Thyroid gland (tissue), 4 donors: ENCODE results near the gene PAX4. TPM values are rescaled to one million over a fixed set of nuclear protein-coding genes. Genes with fewer than 3 reads are reported as not detected.

ENCODE experiments used
- DNase-seq, 2 donors: peaks; one replicate each; pipeline ENCODE4 v3.0.0-alpha.2; 2019
- H3K27ac ChIP-seq, 3 donors: fragments of 200-600 bp; sonication (generic); 1 replicate in 2 of 3; 2 replicates in 1 of 3; pipeline ENCODE4 v1.5.1; 2016 to 2019; ENCODE audit warnings: mild to moderate bottlenecking in 1 of 3, moderate library complexity in 1 of 3
- H3K27me3 ChIP-seq: fragments of 200-600 bp; sonication (generic); one replicate; pipeline ENCODE4 v1.5.1; 2019
- H3K36me3 ChIP-seq, 2 donors: fragments of 200-600 bp; sonication (generic); one replicate each; pipeline ENCODE4 v1.5.1; 2016 to 2019
- H3K4me1 ChIP-seq, 2 donors: fragments of 200-600 bp; sonication (generic); one replicate each; pipeline ENCODE4 v1.5.1; 2017 to 2019
- H3K4me3 ChIP-seq, 3 donors: fragments of 200-600 bp; sonication (generic); replicated peaks in 1 of 3; 1 replicate in 2 of 3; 2 replicates in 1 of 3; pipeline ENCODE4 v1.5.1; 2016; ENCODE audit warnings: mild to moderate bottlenecking in 1 of 3
- H3K9me3 ChIP-seq: fragments of 200-600 bp; sonication (generic); one replicate; pipeline ENCODE4 v1.5.1; 2017
- POLR2A ChIP-seq, 2 donors: fragments of 450-650 bp; IDR thresholded peaks; one replicate each; pipeline ENCODE4 v1.6.1; 2017; ENCODE audit warnings: antibody characterized with exemption in 2 of 2, mild to moderate bottlenecking in 2 of 2, moderate library complexity in 1 of 2
- WGBS, 2 donors: methylation state at CpG; one replicate each; pipeline ENCODE4 v1.1.5; 2017; 5-methylcytosine and 5-hydroxymethylcytosine counted together
- intact Hi-C: fragments of 100-400 bp; cut with DNase I; formaldehyde crosslinking; loops from one replicate; pipeline ENCODE4 v1.15.1; 2023
- total RNA-seq, 4 donors: library from RNA; depleted of rRNA; stranded (reverse); fragments of >200 nt; gene quantifications; one replicate each; pipeline ENCODE4 v1.2.3, GENCODE V29; 2016
- TF ChIP-seq, protein P1 (sequence below), 6 experiments: fragments of 200-600 bp in 3 of 6; fragments of 450-650 bp in 3 of 6; sonication (generic) in 3 of 6; IDR thresholded peaks; one replicate each; pipeline ENCODE4 v1.5.1; 2016 to 2019; ENCODE audit warnings: antibody characterized with exemption in 6 of 6, mild to moderate bottlenecking in 2 of 6, inconsistent platforms in 1 of 6, moderate library complexity in 1 of 6

PAX4 gene
- total RNA-seq, 4 donors from 2014 or later, result not detected

DNA sequence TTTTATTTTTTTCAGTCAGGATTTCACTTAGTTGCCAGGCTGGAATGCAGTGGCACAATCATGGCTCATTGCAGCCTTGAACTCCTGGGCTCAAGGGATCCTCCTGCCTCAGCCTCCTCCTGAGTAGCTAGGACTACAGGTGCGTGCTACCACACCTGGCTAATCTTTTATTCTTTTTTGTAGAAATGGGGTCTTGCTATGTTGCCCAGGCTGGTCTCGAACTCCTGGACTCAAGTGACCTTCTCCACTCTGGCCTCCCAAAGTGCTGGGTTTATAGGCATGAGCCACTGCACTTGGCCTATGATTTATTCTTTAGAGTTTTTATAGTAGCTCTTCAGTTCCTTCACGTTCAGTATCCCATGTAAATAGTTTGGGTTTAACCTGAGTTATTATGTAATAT lies 39.6 kb upstream of the PAX4 start:
- TF ChIP-seq, protein P1, sequence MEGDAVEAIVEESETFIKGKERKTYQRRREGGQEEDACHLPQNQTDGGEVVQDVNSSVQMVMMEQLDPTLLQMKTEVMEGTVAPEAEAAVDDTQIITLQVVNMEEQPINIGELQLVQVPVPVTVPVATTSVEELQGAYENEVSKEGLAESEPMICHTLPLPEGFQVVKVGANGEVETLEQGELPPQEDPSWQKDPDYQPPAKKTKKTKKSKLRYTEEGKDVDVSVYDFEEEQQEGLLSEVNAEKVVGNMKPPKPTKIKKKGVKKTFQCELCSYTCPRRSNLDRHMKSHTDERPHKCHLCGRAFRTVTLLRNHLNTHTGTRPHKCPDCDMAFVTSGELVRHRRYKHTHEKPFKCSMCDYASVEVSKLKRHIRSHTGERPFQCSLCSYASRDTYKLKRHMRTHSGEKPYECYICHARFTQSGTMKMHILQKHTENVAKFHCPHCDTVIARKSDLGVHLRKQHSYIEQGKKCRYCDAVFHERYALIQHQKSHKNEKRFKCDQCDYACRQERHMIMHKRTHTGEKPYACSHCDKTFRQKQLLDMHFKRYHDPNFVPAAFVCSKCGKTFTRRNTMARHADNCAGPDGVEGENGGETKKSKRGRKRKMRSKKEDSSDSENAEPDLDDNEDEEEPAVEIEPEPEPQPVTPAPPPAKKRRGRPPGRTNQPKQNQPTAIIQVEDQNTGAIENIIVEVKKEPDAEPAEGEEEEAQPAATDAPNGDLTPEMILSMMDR (IDR thresholded peaks at IDR 0.05), result no peak
- no peak for TF ChIP-seq POLR2A (IDR thresholded peaks at IDR 0.05)
- WGBS, 2 donors, result 88 to 90% methylated on average over 3 of the region's 3 CpGs
- DNase-seq, result no peak

DNA sequence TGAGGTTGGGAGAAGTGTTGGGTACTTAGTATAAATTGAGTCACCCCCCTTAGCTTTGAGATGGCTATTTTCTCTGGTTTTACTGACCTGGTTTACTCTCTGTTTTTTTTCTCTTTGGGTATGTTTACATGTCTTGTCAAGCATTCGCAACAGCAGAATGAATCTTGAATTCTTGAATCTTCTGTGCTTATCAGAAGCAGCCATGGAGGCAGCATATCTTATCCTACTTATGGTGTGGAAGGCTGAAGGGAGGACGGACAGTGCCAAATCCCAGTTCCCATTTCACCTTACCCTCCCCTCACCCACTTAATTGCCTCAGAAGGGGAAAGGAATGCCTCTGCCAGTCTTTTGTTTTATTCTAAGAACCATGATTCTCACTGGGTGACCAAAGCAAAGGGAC lies 37.8 kb upstream of the PAX4 start:
- H3K9me3 ChIP-seq, result no peaks in the 10 kb centered on the region
- H3K27me3 ChIP-seq, result no peaks in the 10 kb centered on the region
- no peak for TF ChIP-seq POLR2A (IDR thresholded peaks at IDR 0.05)
- TF ChIP-seq, protein P1 (IDR thresholded peaks at IDR 0.05), result no peak
- intact Hi-C loops, result no loop called here
- H3K4me3 ChIP-seq, result no peak overlapping the region
- no peak overlapping the region for H3K27ac ChIP-seq
- H3K36me3 ChIP-seq, result no peaks in the 10 kb centered on the region
- peaks cover 23 to 45% of the 10 kb centered on the region in 2 donors for H3K4me1 ChIP-seq
- no peak for DNase-seq
- 81 to 90% methylated on average over 2 of the region's 2 CpGs for WGBS, 2 donors

More for the DNA sequence above, 39.6 kb upstream of the PAX4 start:
- intact Hi-C loops, result no loop called here
- Histone ChIP-seq H3K9me3 (no peaks in the 10 kb centered on the region), H3K36me3 (no peaks in the 10 kb centered on the region), H3K4me3 (no peak overlapping the region), H3K27me3 (no peaks in the 10 kb centered on the region), H3K4me1 (peaks cover 20 to 42% of the 10 kb centered on the region in 2 donors), H3K27ac (no peak overlapping the region)

DNA sequence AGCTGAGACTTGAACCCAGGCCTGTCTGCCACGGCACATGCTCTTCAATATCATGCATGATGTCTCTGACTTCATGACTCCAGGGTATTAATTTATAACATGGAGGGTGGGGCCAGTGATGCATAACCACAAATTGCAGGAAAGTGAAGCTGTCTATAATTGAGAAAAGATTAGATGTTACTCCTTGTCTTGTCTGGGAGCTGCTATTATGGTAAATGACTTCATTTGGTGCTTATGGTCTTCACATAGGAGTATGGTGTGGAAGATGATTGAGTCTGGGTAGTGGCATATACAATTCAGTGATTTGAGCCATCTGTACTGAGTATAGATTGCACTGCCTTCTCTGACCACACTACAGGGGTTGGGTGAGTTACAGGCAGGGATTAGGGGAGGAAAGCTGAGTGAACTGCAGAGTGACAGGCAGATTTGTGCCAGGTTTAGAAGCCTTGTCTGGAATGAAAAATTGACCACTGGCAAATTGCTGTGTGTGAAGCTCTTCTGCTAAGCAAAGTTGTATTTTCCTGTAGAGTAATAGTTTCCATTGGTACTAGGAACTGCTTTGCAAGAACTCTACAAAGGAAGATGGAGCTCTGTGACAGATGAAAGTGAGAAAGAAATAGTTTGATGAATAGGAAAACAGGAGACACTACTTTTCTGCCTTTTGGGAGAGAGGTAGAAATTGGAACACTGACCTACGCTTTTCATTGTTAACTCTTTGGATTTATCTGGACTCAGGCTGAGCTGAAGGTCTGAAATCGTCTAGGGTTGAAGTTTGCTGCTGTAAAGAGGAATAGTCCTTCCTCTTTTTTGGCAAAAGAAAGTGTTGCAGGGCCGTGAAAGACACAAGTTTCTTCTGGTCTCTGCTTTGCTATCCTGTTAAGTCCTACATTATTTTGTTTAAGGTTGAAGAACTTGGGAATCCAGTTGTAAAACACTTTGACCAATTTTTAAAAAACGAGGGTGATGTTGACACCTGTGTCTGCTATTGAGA lies 36.8 kb upstream of the PAX4 start:
- Histone ChIP-seq H3K27ac (no peak overlapping the region), H3K36me3 (no peaks in the 10 kb centered on the region), H3K27me3 (no peaks in the 10 kb centered on the region), H3K4me1 (peaks cover 21 to 36% of the 10 kb centered on the region in 2 donors), H3K9me3 (no peaks in the 10 kb centered on the region), H3K4me3 (no peak overlapping the region)
- TF ChIP-seq, protein P1 (IDR thresholded peaks at IDR 0.05), result no peak
- TF ChIP-seq POLR2A (IDR thresholded peaks at IDR 0.05), result no peak
- no peak for DNase-seq
- WGBS, 2 donors, result 70 to 74% methylated on average over 5 of the region's 5 CpGs
- intact Hi-C loops, result loop anchor here (5.0 kb wide), 1 partner anchor 67 kb away; the partner anchor contains the start of genes ARF5 and GCC1

DNA sequence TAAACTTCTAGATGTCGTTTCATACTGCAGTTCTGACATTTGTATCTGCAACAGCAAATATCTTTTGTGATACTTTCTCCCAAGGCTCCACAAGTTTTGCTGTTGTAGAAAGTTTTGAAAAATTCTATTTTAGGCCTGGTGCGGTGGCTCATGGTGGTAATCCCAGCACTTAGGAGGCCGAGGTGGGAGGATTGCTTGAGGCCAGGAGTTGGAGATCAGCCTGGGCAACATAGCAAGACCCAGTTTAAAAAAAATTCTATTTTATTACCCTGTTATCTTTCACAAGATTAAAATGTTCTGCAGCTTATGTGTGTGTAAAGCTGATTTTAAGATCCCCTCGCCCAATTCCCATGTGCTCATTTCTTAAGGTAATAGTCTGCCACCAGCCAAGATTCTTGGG lies 35.5 kb upstream of the PAX4 start:
- H3K27ac ChIP-seq, result no peak overlapping the region
- intact Hi-C loops, result loop anchor here (5.0 kb wide), 1 partner anchor 66 kb away; the partner anchor contains the start of genes ARF5 and GCC1
- 92 to 96% methylated on average over 4 of the region's 4 CpGs for WGBS, 2 donors
- no peak overlapping the region for H3K4me3 ChIP-seq
- H3K27me3 ChIP-seq, result no peaks in the 10 kb centered on the region
- peaks cover 21 to 36% of the 10 kb centered on the region in 2 donors for H3K4me1 ChIP-seq
- DNase-seq, result no peak
- TF ChIP-seq, protein P1 (IDR thresholded peaks at IDR 0.05), result no peak
- no peak for TF ChIP-seq POLR2A (IDR thresholded peaks at IDR 0.05)
- no peaks in the 10 kb centered on the region for H3K36me3 ChIP-seq
- H3K9me3 ChIP-seq, result no peaks in the 10 kb centered on the region
